GM12891 (cell line): ENCODE results near the gene TLN1.

Experiments used
- POLR2A ChIP-seq: IDR thresholded peaks from 2 replicates; pipeline ENCODE4 v1.6.1; 2011; ENCODE audit warnings: low read depth, low read length, control low read depth
- POLR2AphosphoS5 ChIP-seq: IDR thresholded peaks from 2 replicates; pipeline ENCODE4 v1.6.1; 2011; ENCODE audit warnings: low read depth, low read length, control low read depth
- TAF1 ChIP-seq: IDR thresholded peaks from 2 replicates; pipeline ENCODE4 v1.6.1; 2011; ENCODE audit warnings: low read depth, low read length, control low read depth

- peak; percentile 48; the same call in 1 of the 2 replicates for TF ChIP-seq TAF1
- TF ChIP-seq POLR2A = peak; percentile 52
- peak; percentile 41; the same call in 1 of the 2 replicates for TF ChIP-seq POLR2AphosphoS5
These were observed 82.3 kb downstream of the TLN1 start for GRCh38 chr9:35649431-35650340.
